ENCODE results near the gene CEP290.
"Not testable (repeated sequence)": the region's sequence is repeated elsewhere in the genome, so short reads cannot be mapped to it uniquely, and the experiment has no call there.

Gene CEP290

GRCh38 chr12:88144546-88145468 lies 2.9 kb upstream of the CEP290 start:
- no peak for DNase-seq (ENCODE audit: low read depth, low spot score)

- DNase-seq (ENCODE audit: low read depth, low spot score) = no peak
Measured at GRCh38 chr12:88144037-88144436, 2.1 kb upstream of the CEP290 start.

- no peak for DNase-seq (ENCODE audit: low read depth, low spot score)
Measured at GRCh38 chr12:88142610-88142991, 713 bp upstream of the CEP290 start.

GRCh38 chr12:88141425-88141773 lies 489 bp downstream of the CEP290 start:
- no peak for DNase-seq (ENCODE audit: low read depth, low spot score)

- DNase-seq (ENCODE audit: low read depth, low spot score) = not testable (repeated sequence)
Measured at GRCh38 chr12:88139711-88140110, 2.2 kb downstream of the CEP290 start.

- not testable (repeated sequence) for DNase-seq (ENCODE audit: low read depth, low spot score)
Measured at GRCh38 chr12:88133181-88133580, 8.7 kb downstream of the CEP290 start.

GRCh38 chr12:88132392-88132791 lies 9.5 kb downstream of the CEP290 start:
- no peak for DNase-seq (ENCODE audit: low read depth, low spot score)

GRCh38 chr12:88127855-88128254 lies 14.0 kb downstream of the CEP290 start:
- DNase-seq (ENCODE audit: low read depth, low spot score) = no peak

- no peak for DNase-seq (ENCODE audit: low read depth, low spot score)
Measured at GRCh38 chr12:88127099-88127498, 14.8 kb downstream of the CEP290 start.

- no peak for DNase-seq (ENCODE audit: low read depth, low spot score)
Measured at GRCh38 chr12:88122666-88123065, 19.2 kb downstream of the CEP290 start.

GRCh38 chr12:88113871-88114270 lies 28.0 kb downstream of the CEP290 start:
- DNase-seq (ENCODE audit: low read depth, low spot score) = no peak

GRCh38 chr12:88111074-88111652 lies 30.7 kb downstream of the CEP290 start:
- DNase-seq (ENCODE audit: low read depth, low spot score) = peak; percentile 39

GRCh38 chr12:88108021-88108420 lies 33.9 kb downstream of the CEP290 start:
- DNase-seq (ENCODE audit: low read depth, low spot score) = peak; percentile 7

- DNase-seq (ENCODE audit: low read depth, low spot score) = no peak
Measured at GRCh38 chr12:88093573-88093972, 48.3 kb downstream of the CEP290 start.

- no peak for DNase-seq (ENCODE audit: low read depth, low spot score)
Measured at GRCh38 chr12:88092771-88093170, 49.1 kb downstream of the CEP290 start.

GRCh38 chr12:88084210-88084609 lies 57.7 kb downstream of the CEP290 start:
- no peak for DNase-seq (ENCODE audit: low read depth, low spot score)

GRCh38 chr12:88083634-88084033 lies 58.3 kb downstream of the CEP290 start:
- DNase-seq (ENCODE audit: low read depth, low spot score) = no peak

- no peak for DNase-seq (ENCODE audit: low read depth, low spot score)
Measured at GRCh38 chr12:88081247-88081646, 60.6 kb downstream of the CEP290 start.

GRCh38 chr12:88067301-88067700 lies 74.6 kb downstream of the CEP290 start:
- no peak for DNase-seq (ENCODE audit: low read depth, low spot score)

GRCh38 chr12:88063375-88063774 lies 78.5 kb downstream of the CEP290 start:
- DNase-seq (ENCODE audit: low read depth, low spot score) = no peak

GRCh38 chr12:88062474-88062873 lies 79.4 kb downstream of the CEP290 start:
- DNase-seq (ENCODE audit: low read depth, low spot score) = no peak

GRCh38 chr12:88058719-88059077 lies 83.2 kb downstream of the CEP290 start:
- no peak for DNase-seq (ENCODE audit: low read depth, low spot score)

- DNase-seq (ENCODE audit: low read depth, low spot score) = peak; percentile 2
Measured at GRCh38 chr12:88057994-88058718, 83.7 kb downstream of the CEP290 start.
